NCI-H748 (cell line): ENCODE results near the gene PCDHA1.

ENCODE experiments used
- DNase-seq: peaks from one replicate; lab custom pipeline; 2025; ENCODE audit not compliant: unreplicated experiment; lab: John Stamatoyannopoulos, UW

PCDHA1 gene

GRCh38 chr5:140986117-140986521 is 200.2 kb downstream of the PCDHA1 start:
- no peak for DNase-seq

GRCh38 chr5:140988100-140988499 is 202.2 kb downstream of the PCDHA1 start:
- peak; percentile 18 for DNase-seq

- no peak for DNase-seq
These were observed 202.7 kb downstream of the PCDHA1 start for GRCh38 chr5:140988608-140989007.

DNA sequence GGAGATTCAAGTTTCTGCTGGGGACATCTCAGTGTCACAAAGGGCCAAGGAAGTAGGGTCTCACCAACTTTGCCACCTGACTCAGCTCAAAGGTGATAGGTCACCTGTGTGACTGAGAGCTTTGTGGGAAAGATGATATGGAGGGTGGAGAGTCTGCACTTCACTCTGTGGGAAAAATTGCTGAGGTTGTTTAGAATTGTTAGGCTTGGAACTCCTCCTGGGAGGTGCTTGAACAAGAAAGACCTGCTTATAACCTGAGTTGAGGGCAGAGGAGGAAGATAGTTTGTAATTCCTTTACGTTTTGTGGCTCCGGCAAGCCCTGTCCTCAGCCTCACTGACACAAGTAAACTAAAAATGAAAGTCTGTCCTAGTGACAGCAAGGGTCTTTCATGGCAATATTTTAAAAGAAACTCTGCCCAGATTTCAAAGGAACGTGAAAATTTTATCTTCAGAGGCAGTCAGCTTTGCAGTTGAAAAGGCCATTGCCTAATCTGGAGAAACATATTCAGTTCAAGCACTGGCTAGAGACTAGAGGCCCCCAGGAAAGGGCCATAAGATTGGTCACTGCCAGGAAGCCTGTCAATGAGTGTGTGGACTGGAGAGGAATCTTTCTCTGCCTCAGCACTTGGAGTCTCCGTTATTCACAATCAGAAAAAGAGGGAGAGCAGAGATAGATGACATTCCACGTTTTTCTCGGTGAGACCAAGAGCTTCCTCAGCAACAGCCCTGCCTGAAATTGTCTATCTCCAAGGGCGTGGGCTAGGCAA is 203.5 kb downstream of the PCDHA1 start:
- no peak for DNase-seq

DNA sequence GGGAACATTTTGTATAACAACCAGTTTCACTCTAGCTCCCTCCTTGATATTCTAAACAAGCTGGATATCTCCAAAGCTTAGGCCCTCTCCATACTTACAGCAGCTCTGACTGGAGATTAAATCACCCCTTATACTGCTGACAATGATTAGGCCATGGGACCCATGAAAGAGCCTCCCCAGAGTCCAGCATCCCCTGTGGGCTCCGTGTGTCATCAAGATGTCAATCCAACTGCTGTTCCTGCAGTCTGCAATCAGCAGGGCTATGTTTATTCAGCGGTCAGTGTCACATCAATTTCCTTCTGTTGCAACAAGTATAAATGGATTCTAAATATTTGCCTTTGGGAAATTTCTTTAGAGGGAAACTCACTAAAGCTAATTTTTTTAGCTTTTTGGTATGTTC is 206.9 kb downstream of the PCDHA1 start:
- DNase-seq: peak; percentile 25

DNA sequence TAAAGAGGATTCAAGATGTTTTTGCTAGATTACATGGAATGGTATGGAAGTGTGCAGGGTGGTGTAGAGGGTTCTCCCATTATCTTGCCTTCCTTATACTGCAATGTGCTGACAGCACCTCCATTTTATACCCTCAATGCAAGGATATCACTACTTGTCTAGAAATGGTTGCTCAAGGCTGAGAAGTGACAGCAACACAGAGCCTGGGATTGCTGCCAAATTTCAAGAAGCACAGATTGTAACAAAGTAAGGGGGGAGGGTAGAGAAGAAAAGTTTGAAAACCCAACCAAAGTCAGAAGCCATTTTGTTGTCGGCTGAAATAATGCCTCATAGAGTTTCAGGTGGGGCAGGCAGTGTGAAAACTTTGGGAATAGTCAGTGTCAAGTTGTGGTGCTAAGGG is 210.1 kb downstream of the PCDHA1 start:
- DNase-seq: no peak

DNA sequence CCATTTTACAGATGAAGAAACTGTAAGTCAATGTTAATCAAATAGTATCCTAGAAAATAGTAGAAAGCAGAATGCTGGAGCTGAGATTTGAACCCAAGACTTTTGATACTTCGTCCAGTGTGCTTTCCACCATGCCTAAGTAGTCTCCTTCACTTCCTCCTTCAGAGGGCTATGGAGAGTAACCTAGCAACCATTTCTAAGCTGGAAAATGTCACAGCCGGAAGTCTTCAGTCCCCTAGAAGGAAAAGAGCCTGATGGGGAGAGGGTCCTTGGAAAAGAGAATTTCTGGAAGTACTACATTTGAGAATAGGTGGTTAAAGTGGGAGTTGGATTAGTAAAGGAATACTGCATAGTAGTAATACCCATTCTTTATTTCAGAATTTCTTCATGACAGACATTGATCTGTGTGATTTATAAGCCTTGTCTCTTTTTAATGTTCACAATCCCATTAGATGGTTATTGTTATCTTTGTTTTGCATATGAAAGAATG is 213.0 kb downstream of the PCDHA1 start:
- DNase-seq: no peak

DNA sequence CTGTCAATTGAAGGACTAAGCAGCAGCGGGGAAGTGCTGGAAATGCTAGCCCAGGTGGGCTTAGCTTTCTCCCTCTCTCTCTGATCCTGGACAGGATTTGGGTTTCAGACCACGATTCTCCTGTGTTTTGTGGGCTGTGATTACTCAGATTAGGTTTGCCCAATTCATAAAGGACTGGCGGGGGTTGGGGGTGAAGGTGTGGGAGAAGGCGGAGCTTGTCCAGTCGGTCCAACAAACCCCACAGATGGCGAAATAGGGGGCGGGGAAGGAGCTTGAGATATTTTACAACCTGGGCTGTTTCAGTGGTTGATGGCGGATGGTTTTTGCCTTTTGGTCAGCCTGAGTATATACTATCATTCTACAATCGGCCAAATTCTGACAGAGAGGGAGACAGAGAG is 215.5 kb downstream of the PCDHA1 start:
- DNase-seq: peak; percentile 82

- DNase-seq: peak; percentile 90
These were observed 216.1 kb downstream of the PCDHA1 start for GRCh38 chr5:141001844-141002604.

- no peak for DNase-seq
These were observed 216.6 kb downstream of the PCDHA1 start for GRCh38 chr5:141002605-141002965.

DNA sequence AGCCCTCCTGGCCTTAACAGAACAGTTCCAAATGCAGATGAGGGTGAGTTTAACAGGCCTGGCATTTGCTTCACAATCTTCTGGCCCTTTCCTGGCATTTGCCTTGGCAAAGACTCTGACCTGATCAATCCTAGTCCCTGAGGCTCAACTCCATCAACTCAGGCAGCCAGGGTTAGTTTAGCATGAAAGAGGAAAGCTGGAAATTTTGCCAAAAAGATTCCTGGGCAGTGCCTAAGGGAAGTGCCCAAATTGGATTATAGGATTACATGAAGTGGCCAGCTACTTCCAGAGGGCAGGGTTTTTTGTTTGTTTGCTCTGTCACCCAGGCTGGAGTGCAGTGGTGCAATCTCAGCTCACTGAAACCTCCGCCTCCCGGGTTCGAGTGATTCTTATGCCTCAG is 217.1 kb downstream of the PCDHA1 start:
- no peak for DNase-seq

DNA sequence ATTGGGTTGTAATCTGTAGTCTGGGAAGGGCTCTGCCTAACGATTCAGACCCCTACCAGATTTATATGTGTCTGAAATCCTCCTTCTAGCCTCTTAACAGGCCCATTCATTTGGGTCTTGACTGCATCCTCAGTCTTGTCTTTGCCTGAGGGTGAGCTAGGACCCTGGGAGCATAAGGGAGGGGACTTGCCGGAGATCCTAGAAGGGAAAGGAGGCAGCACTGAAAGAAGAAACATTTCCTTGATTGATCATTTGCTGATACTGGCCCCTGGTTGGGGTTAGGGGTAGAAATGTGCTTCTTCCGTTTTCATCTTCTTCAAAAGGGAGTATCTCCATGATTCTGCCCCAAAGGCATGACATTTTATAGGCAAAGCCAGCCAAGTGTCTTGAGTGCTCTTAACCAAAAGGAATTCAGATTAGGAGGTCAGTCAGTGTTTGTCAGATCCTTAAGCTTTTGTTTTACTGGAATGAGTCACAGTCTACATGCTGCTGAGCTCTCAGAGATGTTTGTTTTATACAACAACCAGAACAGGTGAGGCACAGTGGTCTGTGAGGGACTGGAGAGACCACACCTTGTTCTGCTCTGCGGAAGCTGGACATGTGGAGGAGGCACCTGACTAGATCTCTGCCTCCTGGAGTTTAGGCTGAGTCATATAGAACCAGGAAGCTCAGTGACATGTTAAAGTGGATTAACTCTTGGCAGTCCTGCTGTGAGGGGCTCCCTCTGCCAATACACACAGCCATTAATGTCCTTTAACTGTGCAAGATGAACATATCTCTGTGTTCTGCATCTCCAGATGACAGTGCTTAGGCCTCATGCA is 218.1 kb downstream of the PCDHA1 start:
- DNase-seq: peak; percentile 86

DNA sequence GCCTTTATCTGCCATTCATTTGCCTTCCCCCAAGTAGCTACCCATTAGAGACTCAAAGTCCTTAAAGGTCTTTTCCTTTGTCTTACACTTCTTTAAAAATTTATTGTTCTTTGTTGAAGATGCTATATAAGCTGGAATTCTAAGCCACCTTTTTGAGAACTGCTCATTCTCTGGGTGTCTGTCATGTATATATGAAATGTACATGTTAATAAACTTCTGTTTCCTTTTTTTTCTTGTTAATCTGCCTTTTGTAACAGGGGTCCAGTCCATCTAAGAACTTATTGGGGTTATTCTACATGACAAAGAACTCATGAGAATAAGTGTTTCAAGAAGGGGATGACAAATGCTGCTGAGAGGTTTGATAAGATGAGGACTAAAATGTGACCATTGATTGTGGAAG is 221.9 kb downstream of the PCDHA1 start:
- DNase-seq: no peak

DNA sequence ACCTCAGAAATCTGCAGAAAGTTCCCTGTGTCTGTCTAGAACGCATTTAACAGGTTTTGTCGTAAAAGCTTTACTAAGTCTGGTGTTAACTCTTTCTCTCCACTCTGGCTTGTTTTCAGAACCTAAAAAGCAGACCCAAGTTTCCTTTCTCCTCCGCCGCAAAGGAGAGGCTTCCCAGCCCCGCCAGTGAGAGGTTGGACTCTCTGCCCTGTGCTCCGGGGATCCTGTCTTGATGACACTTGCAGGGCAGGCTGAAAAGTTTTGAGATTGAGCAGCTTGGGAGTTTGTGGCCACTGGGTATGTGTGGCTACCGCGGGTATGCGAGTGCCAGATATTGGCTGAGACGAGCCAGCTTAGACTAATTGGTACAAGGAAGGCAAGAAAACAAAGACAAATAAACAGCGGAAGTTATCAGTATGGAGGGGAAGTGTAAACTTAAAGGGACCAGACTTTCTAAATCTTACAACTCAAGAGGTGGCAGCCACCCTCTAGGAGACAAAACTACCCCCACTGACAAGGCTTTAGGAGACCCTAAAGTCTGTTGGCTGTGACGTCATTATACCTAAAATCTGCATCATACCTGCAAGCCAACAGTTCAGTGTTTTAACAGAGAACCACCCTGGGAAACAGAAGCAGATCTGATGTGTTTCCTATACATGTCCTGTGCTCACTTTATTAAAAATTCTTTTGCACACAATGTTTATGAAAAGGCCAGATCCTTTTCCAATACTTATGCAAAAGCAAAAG is 224.3 kb downstream of the PCDHA1 start:
- no peak for DNase-seq

DNA sequence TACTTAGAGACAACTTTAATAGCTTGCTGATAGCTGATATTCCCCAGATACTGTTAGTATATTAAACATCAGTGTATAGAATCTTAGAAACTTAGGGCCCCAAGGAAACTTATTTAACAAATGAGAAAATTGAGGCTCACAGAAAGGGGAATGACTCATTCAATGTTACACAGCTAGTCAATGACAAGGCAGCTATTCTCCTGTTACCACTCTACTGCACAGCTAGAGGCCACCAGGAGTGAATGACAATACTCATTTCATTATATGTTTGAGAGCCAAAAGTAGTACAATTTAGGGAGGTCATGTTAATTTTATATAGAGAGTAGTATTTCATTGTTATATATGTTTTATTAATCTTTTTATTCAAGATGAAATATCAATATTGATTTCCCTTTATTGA is 232.0 kb downstream of the PCDHA1 start:
- no peak for DNase-seq

DNA sequence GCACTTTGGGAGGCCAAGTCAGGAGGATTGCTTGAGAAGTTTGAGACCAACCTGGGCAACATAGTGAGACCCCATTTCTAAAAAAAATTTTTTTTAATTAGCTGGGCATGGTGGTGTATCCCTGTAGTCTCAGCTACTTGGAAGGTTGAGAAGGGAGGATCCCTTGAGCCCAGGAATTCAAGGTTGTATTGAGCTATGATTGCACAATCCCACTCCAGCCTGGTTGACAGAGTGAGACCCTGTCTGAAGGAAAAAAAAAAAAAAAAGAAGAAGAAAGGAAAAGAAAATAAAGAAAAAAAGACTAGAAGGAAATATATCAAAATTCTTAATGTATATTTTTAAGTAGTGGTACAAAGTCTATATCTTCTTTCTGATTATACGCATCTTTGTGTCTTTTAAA is 236.4 kb downstream of the PCDHA1 start:
- DNase-seq: no peak

DNA sequence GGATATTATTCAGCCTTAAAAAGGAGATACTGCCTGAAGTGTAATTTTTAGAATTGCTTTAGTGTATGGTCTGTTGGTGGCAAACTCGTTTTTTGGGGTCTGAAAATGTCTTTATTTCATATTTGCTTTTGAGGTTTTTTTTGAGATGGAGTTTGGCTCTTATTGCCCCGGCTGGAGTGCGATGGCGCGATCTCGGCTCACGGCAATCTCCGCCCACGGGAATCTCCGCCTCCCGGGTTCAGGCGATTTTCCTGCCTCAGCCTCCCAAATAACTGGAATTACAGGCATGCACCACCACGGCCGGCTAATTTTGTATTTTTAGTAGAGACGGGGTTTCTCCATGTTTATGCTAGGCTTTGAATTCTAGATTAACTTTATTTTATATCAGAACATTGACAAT is 245.1 kb downstream of the PCDHA1 start:
- DNase-seq: no peak

GRCh38 chr5:141032626-141033025 is 246.7 kb downstream of the PCDHA1 start:
- no peak for DNase-seq

- DNase-seq: no peak
These were observed 253.1 kb downstream of the PCDHA1 start for GRCh38 chr5:141039061-141039460.

GRCh38 chr5:141039517-141039916 is 253.6 kb downstream of the PCDHA1 start:
- peak; percentile 94 for DNase-seq
